CD14-positive monocyte (primary cell): Measurements from ENCODE around the gene PCDH15. TPM values are rescaled to one million over a fixed set of nuclear protein-coding genes. Genes with fewer than 3 reads are reported as not detected.

Experiments
- DNase-seq, 3 donors: peaks; one replicate each; pipeline ENCODE4 v3.0.0-alpha.2; 2011 to 2022
- H2AFZ ChIP-seq: 2 replicates; pipeline ENCODE4 v1.6.0; 2012; ENCODE audit warnings: mild to moderate bottlenecking, low read depth, low read length, inconsistent platforms; ENCODE audit not compliant: insufficient read depth, poor library complexity, severe bottlenecking
- H3K27ac ChIP-seq, 2 donors: 1 replicate in 1 of 2; 2 replicates in 1 of 2; pipeline ENCODE4 v1.5.1; 2012 to 2013; ENCODE audit warnings: low read length in 2 of 2, control low read depth in 1 of 2, inconsistent platforms in 1 of 2, low read depth in 1 of 2, mild to moderate bottlenecking in 1 of 2
- H3K27me3 ChIP-seq, 2 donors: one replicate each; pipeline versions ENCODE4 v1.6.0 to v1.6.1; 2011 to 2013; ENCODE audit warnings: low read length in 2 of 2; ENCODE audit not compliant: control insufficient read depth in 2 of 2, insufficient read depth in 2 of 2
- H3K36me3 ChIP-seq, 2 donors: replicated peaks in 1 of 2; 1 replicate in 1 of 2; 2 replicates in 1 of 2; pipeline versions ENCODE4 v1.5.1 to v1.6.1; 2012 to 2013; ENCODE audit warnings: low read length in 2 of 2, control low read depth in 1 of 2, inconsistent platforms in 1 of 2, mild to moderate bottlenecking in 1 of 2; ENCODE audit not compliant: insufficient read depth in 2 of 2, control insufficient read depth in 1 of 2
- H3K4me1 ChIP-seq, 2 donors: 1 replicate in 1 of 2; 2 replicates in 1 of 2; pipeline versions ENCODE4 v1.5.1 to v1.6.1; 2012 to 2013; ENCODE audit warnings: low read length in 2 of 2, control low read depth in 1 of 2, inconsistent platforms in 1 of 2, mild to moderate bottlenecking in 1 of 2, moderate library complexity in 1 of 2; ENCODE audit not compliant: insufficient read depth in 2 of 2, control insufficient read depth in 1 of 2
- H3K4me2 ChIP-seq: replicated peaks from 2 replicates; pipeline ENCODE3; 2012; ENCODE audit warnings: low read length, moderate library complexity, mild to moderate bottlenecking; ENCODE audit not compliant: poor library complexity, severe bottlenecking; ENCODE audit errors: extremely low read depth
- H3K4me3 ChIP-seq, 3 experiments: fragments of 200-600 bp in 1 of 3; sonication (generic) in 1 of 3; replicated peaks in 1 of 3; 1 replicate in 2 of 3; 2 replicates in 1 of 3; pipeline ENCODE4 v1.5.1; 2011 to 2013; ENCODE audit warnings: low read length in 3 of 3, mild to moderate bottlenecking in 3 of 3, control low read depth in 2 of 3, low read depth in 2 of 3, inconsistent platforms in 1 of 3, moderate library complexity in 1 of 3
- H3K79me2 ChIP-seq: 2 replicates; pipeline ENCODE4 v1.6.0; 2012; ENCODE audit warnings: mild to moderate bottlenecking, control low read depth, inconsistent platforms, low read length, moderate library complexity; ENCODE audit not compliant: insufficient read depth
- H3K9ac ChIP-seq: 2 replicates; pipeline ENCODE4 v1.6.0; 2017; ENCODE audit warnings: low read length, mild to moderate bottlenecking; ENCODE audit not compliant: insufficient read depth, poor library complexity, severe bottlenecking
- H3K9me3 ChIP-seq, 2 donors: replicated peaks in 1 of 2; 1 replicate in 1 of 2; 2 replicates in 1 of 2; pipeline versions ENCODE4 v1.5.1 to v1.6.1; 2012 to 2013; ENCODE audit warnings: low read length in 2 of 2, control low read depth in 1 of 2; ENCODE audit not compliant: control insufficient read depth in 1 of 2, insufficient read depth in 1 of 2
- H4K20me1 ChIP-seq: 2 replicates; pipeline ENCODE4 v1.6.0; 2012; ENCODE audit warnings: mild to moderate bottlenecking, low read length, control low read depth, moderate library complexity; ENCODE audit not compliant: insufficient read depth
- H3K27ac Mint-ChIP-seq, 7 donors: one replicate each; pipeline ENCODE4 v1.8.0; 2020; ENCODE audit warnings: mild to moderate bottlenecking in 7 of 7, mixed read lengths in 7 of 7, moderate library complexity in 6 of 7, inconsistent platforms in 2 of 7
- H3K27me3 Mint-ChIP-seq, 3 donors: one replicate each; pipeline ENCODE4 v1.8.0; 2021 to 2022; ENCODE audit warnings: low read depth in 3 of 3, mild to moderate bottlenecking in 3 of 3, mixed read lengths in 3 of 3, moderate library complexity in 3 of 3, inconsistent platforms in 1 of 3
- H3K36me3 Mint-ChIP-seq, 2 donors: one replicate each; pipeline ENCODE4 v1.8.0; 2020; ENCODE audit warnings: mixed read lengths in 2 of 2, inconsistent platforms in 1 of 2, mild to moderate bottlenecking in 1 of 2
- H3K4me1 Mint-ChIP-seq: one replicate; pipeline ENCODE4 v1.8.0; 2020; ENCODE audit warnings: mild to moderate bottlenecking, mixed read lengths
- H3K4me3 Mint-ChIP-seq, 2 donors: one replicate each; pipeline ENCODE4 v1.8.0; 2020; ENCODE audit warnings: mild to moderate bottlenecking in 2 of 2, mixed read lengths in 2 of 2, moderate library complexity in 1 of 2
- H3K9me3 Mint-ChIP-seq, 7 donors: one replicate each; pipeline ENCODE4 v1.8.0; 2020 to 2022; ENCODE audit warnings: mixed read lengths in 7 of 7, mild to moderate bottlenecking in 6 of 7, moderate library complexity in 6 of 7, inconsistent platforms in 2 of 7
- WGBS: methylation state at CpG from one replicate; pipeline ENCODE4 v1.1.5; 2013; ENCODE audit warnings: missing lambda C conversion rate; ENCODE audit not compliant: insufficient coverage; 5-methylcytosine and 5-hydroxymethylcytosine counted together
- intact Hi-C, 2 donors: fragments of 100-400 bp; cut with micrococcal nuclease; formaldehyde crosslinking; loops; one replicate each; pipeline versions ENCODE4 v1.15.0 to v1.15.1; 2023
- polyA plus RNA-seq, 3 donors: library from polyadenylated mRNA; depleted of rRNA in 1 of 3; unstranded in 2 of 3; stranded (reverse) in 1 of 3; fragments of 300-500 nt in 2 of 3; fragments of >200 nt in 1 of 3; fragmentation: Illumina TruSeq in 2 of 3; gene quantifications; 1 replicate in 2 of 3; 2 replicates in 1 of 3; pipeline ENCODE4 v1.2.3, GENCODE V29; 2012 to 2021
- TF ChIP-seq, protein P1 (sequence below): fragments of 200-600 bp; IDR thresholded peaks from one replicate; pipeline ENCODE4 v1.8.0; 2022; ENCODE audit warnings: antibody characterized with exemption, mild to moderate bottlenecking

PCDH15 gene
- polyA plus RNA-seq, 3 donors: not detected

DNA sequence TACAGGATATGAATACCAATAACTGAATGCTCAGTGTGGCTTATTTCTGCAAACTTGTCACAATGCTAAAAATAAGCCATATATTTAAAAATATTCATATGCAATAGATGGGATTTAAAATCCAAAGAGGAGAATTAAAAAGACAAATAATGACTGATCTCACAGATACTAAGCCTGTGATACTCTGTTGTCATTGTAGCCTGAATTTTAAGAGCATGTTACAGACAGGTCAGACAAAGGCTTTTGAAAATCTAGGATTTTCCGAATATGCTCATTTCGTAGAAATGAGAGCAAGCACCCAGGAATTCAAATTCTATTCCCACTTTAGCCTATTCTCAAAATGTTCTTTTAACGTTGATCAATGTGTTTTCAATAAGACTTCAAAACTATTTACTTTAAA lies 269.7 kb downstream of the PCDH15 start:
- no peaks in the 10 kb centered on the region for H3K4me1 Mint-ChIP-seq
- H2AFZ ChIP-seq: no peak overlapping the region
- H3K36me3 Mint-ChIP-seq: no peaks in the 10 kb centered on the region
- H3K27me3 Mint-ChIP-seq: no peaks in the 10 kb centered on the region
- no peaks in the 10 kb centered on the region for H3K9me3 Mint-ChIP-seq
- no peak overlapping the region for H3K27ac Mint-ChIP-seq
- H3K4me3 ChIP-seq: no peak overlapping the region
- H3K79me2 ChIP-seq: no peaks in the 10 kb centered on the region
- WGBS: no CpG with 5 or more reads among the region's 3 CpGs
- no peaks in the 10 kb centered on the region for H3K4me1 ChIP-seq
- no peak overlapping the region for H3K9ac ChIP-seq
- no peak overlapping the region for H3K4me3 Mint-ChIP-seq
- no peaks in the 10 kb centered on the region for H3K36me3 ChIP-seq
- H3K9me3 ChIP-seq: no peaks in the 10 kb centered on the region
- no peak for DNase-seq
- H3K27ac ChIP-seq: no peak overlapping the region
- H3K27me3 ChIP-seq: no peaks in the 10 kb centered on the region
- no peaks in the 10 kb centered on the region for H4K20me1 ChIP-seq
- TF ChIP-seq, protein P1, sequence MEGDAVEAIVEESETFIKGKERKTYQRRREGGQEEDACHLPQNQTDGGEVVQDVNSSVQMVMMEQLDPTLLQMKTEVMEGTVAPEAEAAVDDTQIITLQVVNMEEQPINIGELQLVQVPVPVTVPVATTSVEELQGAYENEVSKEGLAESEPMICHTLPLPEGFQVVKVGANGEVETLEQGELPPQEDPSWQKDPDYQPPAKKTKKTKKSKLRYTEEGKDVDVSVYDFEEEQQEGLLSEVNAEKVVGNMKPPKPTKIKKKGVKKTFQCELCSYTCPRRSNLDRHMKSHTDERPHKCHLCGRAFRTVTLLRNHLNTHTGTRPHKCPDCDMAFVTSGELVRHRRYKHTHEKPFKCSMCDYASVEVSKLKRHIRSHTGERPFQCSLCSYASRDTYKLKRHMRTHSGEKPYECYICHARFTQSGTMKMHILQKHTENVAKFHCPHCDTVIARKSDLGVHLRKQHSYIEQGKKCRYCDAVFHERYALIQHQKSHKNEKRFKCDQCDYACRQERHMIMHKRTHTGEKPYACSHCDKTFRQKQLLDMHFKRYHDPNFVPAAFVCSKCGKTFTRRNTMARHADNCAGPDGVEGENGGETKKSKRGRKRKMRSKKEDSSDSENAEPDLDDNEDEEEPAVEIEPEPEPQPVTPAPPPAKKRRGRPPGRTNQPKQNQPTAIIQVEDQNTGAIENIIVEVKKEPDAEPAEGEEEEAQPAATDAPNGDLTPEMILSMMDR: no peak
- intact Hi-C loops: no loop called here
- no peak overlapping the region for H3K4me2 ChIP-seq

DNA sequence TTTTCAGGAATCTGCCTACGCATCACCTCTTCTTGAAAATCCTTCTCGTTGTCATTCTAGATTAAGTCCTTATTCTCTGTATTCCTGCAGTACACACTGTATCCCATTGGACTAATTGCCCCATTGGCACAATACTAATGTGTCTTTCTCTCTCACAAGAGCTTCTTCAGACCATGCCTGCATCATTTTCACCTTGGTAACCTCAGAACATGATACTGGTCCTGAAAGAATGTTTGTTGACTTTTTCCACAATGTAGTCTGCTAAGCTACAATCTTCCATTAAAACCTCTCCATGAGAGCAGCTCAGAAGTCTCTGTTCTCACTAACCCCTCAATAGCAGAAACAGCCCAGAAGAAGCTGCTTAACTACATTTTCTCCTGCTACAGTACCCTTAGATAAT lies 270.7 kb downstream of the PCDH15 start:
- peaks cover 0 to 3% (median 0%) of the 10 kb centered on the region in 7 donors for H3K9me3 Mint-ChIP-seq
- no peak overlapping the region for H3K4me3 Mint-ChIP-seq
- WGBS: 91% methylated on average over 2 of the region's 2 CpGs
- no peaks in the 10 kb centered on the region for H3K27me3 Mint-ChIP-seq
- no peak overlapping the region for H3K4me3 ChIP-seq
- no peaks in the 10 kb centered on the region for H4K20me1 ChIP-seq
- DNase-seq: no peak
- no peaks in the 10 kb centered on the region for H3K9me3 ChIP-seq
- no peak overlapping the region for H3K27ac ChIP-seq
- H3K27me3 ChIP-seq: no peaks in the 10 kb centered on the region
- H3K36me3 ChIP-seq: no peaks in the 10 kb centered on the region
- H3K79me2 ChIP-seq: no peaks in the 10 kb centered on the region
- H3K4me1 ChIP-seq: no peaks in the 10 kb centered on the region
- no peak overlapping the region for H3K9ac ChIP-seq
- H2AFZ ChIP-seq: no peak overlapping the region
- no peak overlapping the region for H3K27ac Mint-ChIP-seq
- intact Hi-C loops: no loop called here
- TF ChIP-seq, protein P1: no peak
- H3K4me2 ChIP-seq: no peak overlapping the region
- no peaks in the 10 kb centered on the region for H3K4me1 Mint-ChIP-seq
- no peaks in the 10 kb centered on the region for H3K36me3 Mint-ChIP-seq
